Vagina (tissue), 2 donors: Measurements from ENCODE around the gene NFIA. TPM values are rescaled to one million over a fixed set of nuclear protein-coding genes. Genes with fewer than 3 reads are reported as not detected.

ENCODE experiments used
- DNase-seq, 2 donors: peaks; one replicate each; pipeline ENCODE4 v3.0.0-alpha.2; 2017; ENCODE audit errors: extremely low spot score in 2 of 2
- H3K27ac ChIP-seq: fragments of 200-600 bp; sonication (generic); one replicate; pipeline ENCODE4 v1.5.1; 2019
- H3K27me3 ChIP-seq: fragments of 200-600 bp; sonication (generic); one replicate; pipeline ENCODE4 v1.5.1; 2019
- H3K36me3 ChIP-seq, 2 donors: fragments of 200-600 bp; sonication (generic); one replicate each; pipeline ENCODE4 v1.5.1; 2017 to 2019
- H3K4me1 ChIP-seq: fragments of 200-600 bp; sonication (generic); one replicate; pipeline ENCODE4 v1.5.1; 2019
- H3K4me3 ChIP-seq, 2 donors: fragments of 200-600 bp; sonication (generic); 1 replicate in 1 of 2; 2 replicates in 1 of 2; pipeline ENCODE4 v1.5.1; 2016 to 2019
- H3K9me3 ChIP-seq: fragments of 200-600 bp; sonication (generic); one replicate; pipeline ENCODE4 v1.5.1; 2019
- POLR2A ChIP-seq, 2 donors: fragments of 450-650 bp; IDR thresholded peaks; one replicate each; pipeline ENCODE4 v1.6.1; 2017; ENCODE audit warnings: antibody characterized with exemption in 2 of 2, mild to moderate bottlenecking in 2 of 2, moderate library complexity in 2 of 2
- POLR2AphosphoS5 ChIP-seq, 2 donors: sonication (generic); formaldehyde crosslinking; IDR thresholded peaks; one replicate each; pipeline ENCODE4 v1.9.0; 2017; ENCODE audit warnings: antibody characterized with exemption in 2 of 2, mild to moderate bottlenecking in 2 of 2, low read depth in 1 of 2; ENCODE audit not compliant: insufficient read depth in 1 of 2
- intact Hi-C: fragments of 100-400 bp; cut with DNase I; formaldehyde crosslinking; loops from one replicate; pipeline ENCODE4 v1.15.1; 2023
- total RNA-seq: library from RNA; depleted of rRNA; stranded (reverse); fragments of >200 nt; gene quantifications from one replicate; pipeline ENCODE4 v1.2.3, GENCODE V29; 2016
- TF ChIP-seq, protein P1 (sequence below), 3 experiments: fragments of 450-650 bp in 2 of 3; fragments of 200-600 bp in 1 of 3; sonication (generic) in 1 of 3; IDR thresholded peaks; one replicate each; pipeline ENCODE4 v1.5.1; 2017 to 2019; ENCODE audit warnings: antibody characterized with exemption in 3 of 3, mild to moderate bottlenecking in 2 of 3, moderate library complexity in 2 of 3

NFIA gene
- total RNA-seq, 1 donor from 2014 or later, result 59.2 TPM

DNA sequence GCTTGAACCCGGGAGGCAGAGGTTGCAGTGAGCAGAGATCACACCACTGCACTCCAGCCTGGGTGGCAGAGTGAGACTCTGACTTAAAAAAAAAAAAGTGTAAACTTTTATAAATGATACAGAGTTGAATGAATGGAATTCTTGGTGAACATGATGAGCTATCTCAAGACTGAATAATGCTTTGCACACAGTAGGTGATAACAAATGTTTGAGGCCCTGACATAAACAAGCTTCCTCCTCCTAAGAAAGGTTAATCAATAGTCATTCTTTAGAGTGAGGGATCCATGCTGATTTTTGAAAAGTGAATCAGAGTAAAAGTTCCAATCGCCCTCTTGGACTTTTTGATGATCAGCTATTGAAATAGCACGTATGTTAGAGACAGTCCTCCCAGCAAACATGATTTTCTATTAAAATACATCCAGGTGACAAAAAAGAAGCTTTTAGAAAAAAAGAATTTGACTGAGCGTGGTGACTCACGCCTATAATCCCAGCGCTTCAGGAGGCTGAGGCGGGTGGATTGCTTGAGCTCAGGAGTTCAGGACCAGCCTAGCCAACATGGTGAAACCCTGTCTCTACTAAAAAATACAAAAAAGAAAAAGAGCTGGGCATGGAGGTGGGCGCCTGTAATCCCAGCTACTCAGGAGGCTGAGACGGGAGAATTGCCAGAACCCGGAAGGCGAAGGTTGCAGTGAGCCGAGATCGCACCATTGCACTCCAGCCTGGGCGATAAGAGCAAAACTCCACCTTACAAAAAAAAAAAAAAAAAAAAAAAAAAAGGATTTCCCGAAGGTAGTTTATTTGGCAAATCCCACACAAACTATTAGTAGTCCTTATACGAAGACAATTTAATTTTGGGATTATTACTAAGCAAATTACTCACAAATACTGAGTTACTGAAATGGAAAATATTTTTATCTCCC, 181.8 kb downstream of the NFIA start:
- H3K9me3 ChIP-seq, result no peaks in the 10 kb centered on the region
- H3K27ac ChIP-seq, result no peak overlapping the region
- no peak for DNase-seq
- no peaks in the 10 kb centered on the region for H3K27me3 ChIP-seq
- intact Hi-C loops, result no loop called here
- no peaks in the 10 kb centered on the region for H3K4me1 ChIP-seq
- TF ChIP-seq POLR2A (IDR thresholded peaks at IDR 0.05), result no peak
- TF ChIP-seq, protein P1, sequence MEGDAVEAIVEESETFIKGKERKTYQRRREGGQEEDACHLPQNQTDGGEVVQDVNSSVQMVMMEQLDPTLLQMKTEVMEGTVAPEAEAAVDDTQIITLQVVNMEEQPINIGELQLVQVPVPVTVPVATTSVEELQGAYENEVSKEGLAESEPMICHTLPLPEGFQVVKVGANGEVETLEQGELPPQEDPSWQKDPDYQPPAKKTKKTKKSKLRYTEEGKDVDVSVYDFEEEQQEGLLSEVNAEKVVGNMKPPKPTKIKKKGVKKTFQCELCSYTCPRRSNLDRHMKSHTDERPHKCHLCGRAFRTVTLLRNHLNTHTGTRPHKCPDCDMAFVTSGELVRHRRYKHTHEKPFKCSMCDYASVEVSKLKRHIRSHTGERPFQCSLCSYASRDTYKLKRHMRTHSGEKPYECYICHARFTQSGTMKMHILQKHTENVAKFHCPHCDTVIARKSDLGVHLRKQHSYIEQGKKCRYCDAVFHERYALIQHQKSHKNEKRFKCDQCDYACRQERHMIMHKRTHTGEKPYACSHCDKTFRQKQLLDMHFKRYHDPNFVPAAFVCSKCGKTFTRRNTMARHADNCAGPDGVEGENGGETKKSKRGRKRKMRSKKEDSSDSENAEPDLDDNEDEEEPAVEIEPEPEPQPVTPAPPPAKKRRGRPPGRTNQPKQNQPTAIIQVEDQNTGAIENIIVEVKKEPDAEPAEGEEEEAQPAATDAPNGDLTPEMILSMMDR (IDR thresholded peaks at IDR 0.05), result no peak
- no peak for TF ChIP-seq POLR2AphosphoS5 (IDR thresholded peaks at IDR 0.05; ENCODE audit: insufficient read depth in 1 of 2, low read depth in 1 of 2)
- H3K4me3 ChIP-seq, result no peak overlapping the region
- no peaks in the 10 kb centered on the region for H3K36me3 ChIP-seq

DNA sequence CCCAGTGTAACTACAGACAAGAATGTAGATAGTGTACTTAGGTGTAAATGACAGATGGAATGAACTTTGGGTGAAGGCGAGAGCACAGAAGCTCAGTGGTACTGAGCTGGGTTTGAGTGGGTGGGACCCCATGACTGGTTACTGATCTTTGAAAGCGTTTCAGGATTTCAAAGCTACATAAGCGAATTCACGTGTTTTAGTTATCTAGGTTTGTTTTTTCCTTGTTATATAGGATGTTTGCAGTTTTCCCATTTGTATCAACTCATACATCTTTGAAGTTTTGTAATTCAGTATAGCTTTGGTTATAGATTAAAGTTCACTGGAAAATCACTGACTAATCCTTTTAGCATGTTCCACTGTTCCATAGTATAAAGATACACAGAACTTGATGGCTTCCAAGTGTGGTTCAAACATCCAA, 182.5 kb downstream of the NFIA start:
- no peak for DNase-seq
- H3K9me3 ChIP-seq, result no peaks in the 10 kb centered on the region
- H3K36me3 ChIP-seq, result no peaks in the 10 kb centered on the region
- intact Hi-C loops, result no loop called here
- no peaks in the 10 kb centered on the region for H3K27me3 ChIP-seq
- no peak overlapping the region for H3K4me3 ChIP-seq
- no peaks in the 10 kb centered on the region for H3K4me1 ChIP-seq
- no peak overlapping the region for H3K27ac ChIP-seq
- TF ChIP-seq POLR2A (IDR thresholded peaks at IDR 0.05) (no peak), POLR2AphosphoS5 (IDR thresholded peaks at IDR 0.05; ENCODE audit: insufficient read depth in 1 of 2, low read depth in 1 of 2) (no peak)
- TF ChIP-seq, protein P1 (IDR thresholded peaks at IDR 0.05), result no peak

DNA sequence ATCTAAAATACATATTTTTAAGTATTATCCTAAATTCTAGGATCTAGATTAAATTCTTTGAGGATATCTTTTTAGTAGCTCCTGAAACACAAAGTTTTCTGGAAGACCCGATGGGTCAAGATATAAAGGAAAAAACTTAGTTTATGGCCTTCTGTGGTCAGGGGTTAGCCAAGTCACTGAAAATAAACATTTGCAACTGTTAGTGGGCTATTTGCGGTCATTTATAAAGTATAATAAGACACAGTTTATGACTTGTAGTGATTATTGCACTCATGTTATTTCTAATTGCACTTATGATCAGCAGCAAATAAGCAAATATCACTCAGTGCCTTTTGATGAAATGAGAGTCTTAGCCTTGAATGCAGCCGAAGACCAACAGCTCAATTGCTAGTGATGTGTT, 183.3 kb downstream of the NFIA start:
- H3K27ac ChIP-seq, result no peak overlapping the region
- H3K4me1 ChIP-seq, result no peaks in the 10 kb centered on the region
- no peak for DNase-seq
- H3K9me3 ChIP-seq, result no peaks in the 10 kb centered on the region
- H3K4me3 ChIP-seq, result no peak overlapping the region
- no peaks in the 10 kb centered on the region for H3K27me3 ChIP-seq
- intact Hi-C loops, result no loop called here
- H3K36me3 ChIP-seq, result no peaks in the 10 kb centered on the region
- no peak for TF ChIP-seq POLR2A (IDR thresholded peaks at IDR 0.05)
- TF ChIP-seq POLR2AphosphoS5 (IDR thresholded peaks at IDR 0.05; ENCODE audit: insufficient read depth in 1 of 2, low read depth in 1 of 2), result no peak
- TF ChIP-seq, protein P1 (IDR thresholded peaks at IDR 0.05), result no peak

DNA sequence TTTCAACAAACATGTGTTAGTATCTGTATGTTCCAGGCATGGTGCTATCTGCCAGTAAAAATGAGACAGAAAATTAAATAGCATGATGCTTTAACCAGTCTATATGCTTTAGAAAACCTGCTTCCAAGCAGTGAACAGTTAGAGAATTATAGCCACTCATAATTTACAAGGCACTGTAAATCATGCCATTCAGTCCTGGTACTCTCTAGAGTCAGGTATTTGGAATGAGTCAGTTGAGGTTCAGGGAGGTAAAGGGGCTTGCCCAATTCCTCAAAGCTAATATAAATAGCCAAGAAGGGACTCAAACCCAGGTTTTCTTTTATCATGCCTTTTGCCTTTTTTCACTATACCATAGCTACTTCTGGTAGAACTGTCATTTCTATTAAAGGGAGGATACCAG, 184.4 kb downstream of the NFIA start:
- Histone ChIP-seq H3K27me3 (no peaks in the 10 kb centered on the region), H3K36me3 (no peaks in the 10 kb centered on the region), H3K9me3 (no peaks in the 10 kb centered on the region), H3K4me1 (no peaks in the 10 kb centered on the region), H3K4me3 (no peak overlapping the region), H3K27ac (no peak overlapping the region)
- TF ChIP-seq, protein P1 (IDR thresholded peaks at IDR 0.05), result no peak
- TF ChIP-seq POLR2A (IDR thresholded peaks at IDR 0.05) (no peak), POLR2AphosphoS5 (IDR thresholded peaks at IDR 0.05; ENCODE audit: insufficient read depth in 1 of 2, low read depth in 1 of 2) (no peak)
- DNase-seq, result no peak
- intact Hi-C loops, result no loop called here
